ENCODE results near the gene TKTL1. TPM values are rescaled to one million over a fixed set of nuclear protein-coding genes. Genes with fewer than 3 reads are reported as not detected.
A peak's percentile ranks its signal among the peaks of the same experiment; 100 is the strongest.

Gene TKTL1
- total and polyA plus RNA-seq, 8 donors = not detected

DNA sequence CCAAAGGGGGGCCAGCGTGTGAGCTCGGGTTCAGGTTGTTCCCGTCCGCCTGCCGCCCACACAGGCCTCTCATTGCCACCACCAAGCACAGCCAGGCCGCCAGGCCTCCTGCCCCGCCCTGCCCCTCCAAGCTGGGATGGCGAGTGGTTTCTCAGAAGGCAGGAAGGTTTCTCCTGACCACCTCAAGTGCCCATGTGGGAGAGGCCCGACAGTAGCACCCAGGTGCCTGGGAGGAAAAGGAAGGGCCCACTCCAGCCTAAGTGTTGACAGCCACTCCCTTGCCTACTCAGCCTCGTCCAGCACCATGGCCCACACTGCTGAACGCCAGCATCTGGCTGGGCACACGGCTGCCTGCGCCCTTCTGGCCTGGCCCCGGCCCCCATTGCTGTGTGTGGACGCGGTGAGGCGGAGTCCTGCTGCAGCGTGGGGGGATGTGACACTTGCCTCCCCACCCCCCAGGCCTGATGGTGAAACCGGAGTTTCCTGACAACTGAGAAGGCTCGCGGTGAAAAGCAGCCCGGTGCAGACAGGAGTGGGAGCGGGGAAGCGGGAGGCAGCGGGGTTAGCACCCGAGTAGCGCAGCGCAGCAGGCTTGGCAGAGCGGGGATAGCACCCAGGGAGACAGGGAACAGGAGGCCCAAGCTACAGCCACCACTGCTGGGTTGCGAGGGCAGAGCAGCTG, 59.6 kb downstream of the TKTL1 start:
- ATAC-seq (no peak), DNase-seq (peak in 2 of 6 donors; percentile 18 to 50), FAIRE-seq (no peak)
- H3K27ac ChIP-seq = no peak overlapping the region
- H3K4me1 ChIP-seq = no peaks in the 10 kb centered on the region
- intact Hi-C loops (cut with DNase I) = no loop called here
- 89 to 93% methylated on average over 30 of the region's 30 CpGs for WGBS, 2 donors
- H3K27me3 ChIP-seq = no peaks in the 10 kb centered on the region
- H3K36me3 ChIP-seq = peaks cover 0 to 16% (median 0%) of the 10 kb centered on the region in 3 donors
- TF ChIP-seq, protein P1, sequence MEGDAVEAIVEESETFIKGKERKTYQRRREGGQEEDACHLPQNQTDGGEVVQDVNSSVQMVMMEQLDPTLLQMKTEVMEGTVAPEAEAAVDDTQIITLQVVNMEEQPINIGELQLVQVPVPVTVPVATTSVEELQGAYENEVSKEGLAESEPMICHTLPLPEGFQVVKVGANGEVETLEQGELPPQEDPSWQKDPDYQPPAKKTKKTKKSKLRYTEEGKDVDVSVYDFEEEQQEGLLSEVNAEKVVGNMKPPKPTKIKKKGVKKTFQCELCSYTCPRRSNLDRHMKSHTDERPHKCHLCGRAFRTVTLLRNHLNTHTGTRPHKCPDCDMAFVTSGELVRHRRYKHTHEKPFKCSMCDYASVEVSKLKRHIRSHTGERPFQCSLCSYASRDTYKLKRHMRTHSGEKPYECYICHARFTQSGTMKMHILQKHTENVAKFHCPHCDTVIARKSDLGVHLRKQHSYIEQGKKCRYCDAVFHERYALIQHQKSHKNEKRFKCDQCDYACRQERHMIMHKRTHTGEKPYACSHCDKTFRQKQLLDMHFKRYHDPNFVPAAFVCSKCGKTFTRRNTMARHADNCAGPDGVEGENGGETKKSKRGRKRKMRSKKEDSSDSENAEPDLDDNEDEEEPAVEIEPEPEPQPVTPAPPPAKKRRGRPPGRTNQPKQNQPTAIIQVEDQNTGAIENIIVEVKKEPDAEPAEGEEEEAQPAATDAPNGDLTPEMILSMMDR (IDR thresholded peaks at IDR 0.05) = no peak
- H3K4me3 ChIP-seq = no peak overlapping the region
- H3K9me3 ChIP-seq = no peaks in the 10 kb centered on the region

- H3K4me1 ChIP-seq = no peaks in the 10 kb centered on the region
- WGBS, 2 donors = 80 to 81% methylated on average over 12 of the region's 12 CpGs
- TF ChIP-seq, protein P1 (IDR thresholded peaks at IDR 0.05) = no peak
- ATAC-seq (no peak), DNase-seq (peak in 1 of 6 donors; percentile 73), FAIRE-seq (no peak)
- no peaks in the 10 kb centered on the region for H3K9me3 ChIP-seq
- no peaks in the 10 kb centered on the region for H3K27me3 ChIP-seq
- intact Hi-C loops (cut with DNase I) = no loop called here
- H3K4me3 ChIP-seq = no peak overlapping the region
- no peak overlapping the region for H3K27ac ChIP-seq
- peaks cover 0 to 16% (median 0%) of the 10 kb centered on the region in 3 donors for H3K36me3 ChIP-seq
Observed at GRCh38 chrX:154355776-154356140, 60.2 kb downstream of the TKTL1 start.

DNA sequence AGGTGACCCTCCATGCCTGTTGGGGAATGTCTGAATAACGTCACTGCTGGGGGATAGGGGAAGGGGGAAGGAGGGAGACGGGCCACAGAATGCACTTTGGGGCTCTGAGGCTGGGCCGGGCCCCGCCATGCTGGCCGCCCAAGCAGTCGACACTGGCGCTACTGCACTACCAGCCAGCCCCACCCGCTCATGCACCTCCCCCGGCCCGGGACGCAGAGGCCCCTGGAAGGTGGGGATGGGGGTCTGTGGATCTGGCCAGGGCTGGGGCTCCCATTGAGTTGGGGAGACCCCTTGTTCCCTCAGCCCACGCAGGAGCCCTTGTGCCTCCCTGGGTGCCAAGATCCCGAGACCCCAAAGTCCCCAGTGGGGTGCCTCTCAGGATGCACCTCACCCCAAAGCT, 61.0 kb downstream of the TKTL1 start:
- H3K9me3 ChIP-seq = no peaks in the 10 kb centered on the region
- TF ChIP-seq, protein P1 (IDR thresholded peaks at IDR 0.05) = no peak
- intact Hi-C loops (cut with DNase I) = no loop called here
- H3K36me3 ChIP-seq = peaks cover 0 to 16% (median 0%) of the 10 kb centered on the region in 3 donors
- 81 to 94% methylated on average over 13 of the region's 13 CpGs for WGBS, 2 donors
- ATAC-seq (no peak), DNase-seq (no peak), FAIRE-seq (no peak)
- H3K27me3 ChIP-seq = no peaks in the 10 kb centered on the region
- no peaks in the 10 kb centered on the region for H3K4me1 ChIP-seq
- H3K27ac ChIP-seq = no peak overlapping the region
- no peak overlapping the region for H3K4me3 ChIP-seq

DNA sequence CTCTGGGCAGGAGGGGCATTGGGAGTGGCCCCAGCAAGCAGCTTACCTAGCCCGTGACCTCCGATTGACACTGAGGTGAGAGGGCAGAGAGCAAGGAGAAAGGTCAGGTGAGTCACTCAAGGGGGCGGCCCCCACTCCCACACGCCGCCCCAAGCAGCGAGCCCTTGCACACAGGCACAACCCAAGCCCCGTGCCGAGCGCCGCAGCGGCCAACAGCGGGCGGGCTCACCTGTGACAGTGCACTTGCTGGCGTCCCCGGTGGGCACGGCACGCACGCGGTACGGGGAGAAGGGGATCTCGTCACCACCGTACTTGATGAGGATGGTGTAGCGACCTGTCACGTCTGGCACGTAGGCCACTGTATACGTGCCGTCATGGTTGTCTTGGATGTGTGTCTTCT, 61.6 kb downstream of the TKTL1 start:
- Histone ChIP-seq H3K4me3 (no peak overlapping the region), H3K36me3 (peaks cover 0 to 16% (median 0%) of the 10 kb centered on the region in 3 donors), H3K27me3 (no peaks in the 10 kb centered on the region), H3K27ac (no peak overlapping the region), H3K4me1 (no peaks in the 10 kb centered on the region), H3K9me3 (no peaks in the 10 kb centered on the region)
- TF ChIP-seq, protein P1 (IDR thresholded peaks at IDR 0.05) = no peak
- WGBS, 2 donors = 93 to 95% methylated on average over 27 of the region's 27 CpGs
- intact Hi-C loops (cut with DNase I) = no loop called here
- no peak for FAIRE-seq
- peak in 1 of 6 donors; percentile 73 for DNase-seq
- no peak for ATAC-seq

DNA sequence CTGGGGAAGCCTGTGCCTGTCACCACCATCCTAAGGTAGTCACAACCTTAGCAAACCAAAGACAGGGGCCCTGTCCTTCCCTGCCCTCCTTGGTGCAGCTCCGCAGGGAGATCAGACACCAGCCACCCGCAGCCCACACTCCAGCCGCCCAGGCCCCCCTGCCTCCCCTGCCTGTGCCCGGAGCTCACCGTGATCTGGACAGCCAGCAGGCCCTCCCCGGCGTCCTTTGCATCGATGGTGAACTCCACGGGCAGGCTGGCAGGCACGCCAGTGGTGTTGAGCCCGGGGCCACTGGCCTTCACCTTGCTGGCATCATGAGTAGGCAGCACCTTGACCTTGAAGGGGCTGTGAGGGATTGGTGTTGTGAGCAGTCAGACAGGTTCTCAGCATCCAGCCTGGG, 62.4 kb downstream of the TKTL1 start:
- Histone ChIP-seq H3K4me3 (no peak overlapping the region), H3K4me1 (no peaks in the 10 kb centered on the region), H3K27ac (no peak overlapping the region), H3K27me3 (no peaks in the 10 kb centered on the region), H3K9me3 (no peaks in the 10 kb centered on the region), H3K36me3 (peaks cover 0 to 11% (median 0%) of the 10 kb centered on the region in 3 donors)
- TF ChIP-seq, protein P1 (IDR thresholded peaks at IDR 0.05) = no peak
- peak in 1 of 6 donors; percentile 76 for DNase-seq
- no peak for ATAC-seq
- intact Hi-C loops (cut with DNase I) = no loop called here
- no peak for FAIRE-seq
- WGBS, 2 donors = 83 to 88% methylated on average over 11 of the region's 11 CpGs
